Mammary epithelial cell (primary cell): Measurements from ENCODE around the gene FHIT.

ENCODE experiments used
- EZH2 ChIP-seq: IDR thresholded peaks from 2 replicates; pipeline ENCODE4 v1.6.1; 2012; ENCODE audit warnings: low read length, inconsistent platforms, borderline replicate concordance
- TF ChIP-seq, protein P1 (sequence below), 2 donors: IDR thresholded peaks in 1 of 2; conservative IDR thresholded peaks in 1 of 2; 2 replicates each; pipeline ENCODE4 v1.5.1; 2011 to 2012; ENCODE audit warnings: inconsistent platforms in 2 of 2, low read length in 2 of 2, mild to moderate bottlenecking in 2 of 2, control low read depth in 1 of 2, low read depth in 1 of 2; ENCODE audit not compliant: insufficient read depth in 1 of 2; ENCODE audit errors: extremely low read depth in 1 of 2

DNA sequence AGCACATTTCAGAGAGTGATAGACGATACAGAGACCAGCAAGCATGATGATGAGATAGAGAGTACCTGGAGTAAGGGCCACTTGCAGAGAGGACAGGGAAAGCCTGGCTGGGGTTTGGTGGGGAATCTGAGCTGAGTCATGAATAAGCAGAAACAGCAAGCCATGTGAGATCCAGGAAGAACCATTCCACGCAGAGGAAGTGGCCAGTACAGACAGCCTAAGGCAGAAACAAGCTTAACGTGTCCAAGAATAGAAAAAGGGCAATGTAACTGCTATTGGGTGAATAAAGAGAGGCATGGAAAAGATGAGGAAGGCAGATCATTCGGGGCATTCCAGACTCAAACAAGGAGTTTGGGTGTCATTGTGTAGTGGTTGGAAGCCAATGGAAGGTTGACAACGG is 1385.2 kb downstream of the FHIT start:
- TF ChIP-seq, protein P1, sequence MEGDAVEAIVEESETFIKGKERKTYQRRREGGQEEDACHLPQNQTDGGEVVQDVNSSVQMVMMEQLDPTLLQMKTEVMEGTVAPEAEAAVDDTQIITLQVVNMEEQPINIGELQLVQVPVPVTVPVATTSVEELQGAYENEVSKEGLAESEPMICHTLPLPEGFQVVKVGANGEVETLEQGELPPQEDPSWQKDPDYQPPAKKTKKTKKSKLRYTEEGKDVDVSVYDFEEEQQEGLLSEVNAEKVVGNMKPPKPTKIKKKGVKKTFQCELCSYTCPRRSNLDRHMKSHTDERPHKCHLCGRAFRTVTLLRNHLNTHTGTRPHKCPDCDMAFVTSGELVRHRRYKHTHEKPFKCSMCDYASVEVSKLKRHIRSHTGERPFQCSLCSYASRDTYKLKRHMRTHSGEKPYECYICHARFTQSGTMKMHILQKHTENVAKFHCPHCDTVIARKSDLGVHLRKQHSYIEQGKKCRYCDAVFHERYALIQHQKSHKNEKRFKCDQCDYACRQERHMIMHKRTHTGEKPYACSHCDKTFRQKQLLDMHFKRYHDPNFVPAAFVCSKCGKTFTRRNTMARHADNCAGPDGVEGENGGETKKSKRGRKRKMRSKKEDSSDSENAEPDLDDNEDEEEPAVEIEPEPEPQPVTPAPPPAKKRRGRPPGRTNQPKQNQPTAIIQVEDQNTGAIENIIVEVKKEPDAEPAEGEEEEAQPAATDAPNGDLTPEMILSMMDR (conservative IDR thresholded peaks at IDR 0.05 in 1 of 2, IDR thresholded peaks at IDR 0.05 in 1 of 2; ENCODE audit: extremely low read depth in 1 of 2, insufficient read depth in 1 of 2, low read depth in 1 of 2, low read length in 2 of 2), result no peak
- TF ChIP-seq EZH2, result no peak
